HG03442 (cell line): Measurements from ENCODE around the gene RPL4.
"Not testable (repeated sequence)": the region's sequence is repeated elsewhere in the genome, so short reads cannot be mapped to it uniquely, and the experiment has no call there.

Experiments
- ATAC-seq: cut with Tn5 transposase; IDR thresholded peaks from one replicate; pipeline ENCODE4 v1.9.1; 2021; ENCODE audit warnings: mild to moderate bottlenecking, moderate library complexity; ENCODE audit not compliant: unreplicated experiment

RPL4 gene

GRCh38 chr15:66504563-66505429 lies at the start of gene RPL4, which contains the start of gene ZWILCH:
RPL4 (minus strand) TSS chr15:66504855; CDS start chr15:66504790, 65 bp downstream.
ZWILCH (plus strand) TSS chr15:66505326; CDS start chr15:66505339, 13 bp downstream.
- peak; percentile 66 for ATAC-seq

DNA sequence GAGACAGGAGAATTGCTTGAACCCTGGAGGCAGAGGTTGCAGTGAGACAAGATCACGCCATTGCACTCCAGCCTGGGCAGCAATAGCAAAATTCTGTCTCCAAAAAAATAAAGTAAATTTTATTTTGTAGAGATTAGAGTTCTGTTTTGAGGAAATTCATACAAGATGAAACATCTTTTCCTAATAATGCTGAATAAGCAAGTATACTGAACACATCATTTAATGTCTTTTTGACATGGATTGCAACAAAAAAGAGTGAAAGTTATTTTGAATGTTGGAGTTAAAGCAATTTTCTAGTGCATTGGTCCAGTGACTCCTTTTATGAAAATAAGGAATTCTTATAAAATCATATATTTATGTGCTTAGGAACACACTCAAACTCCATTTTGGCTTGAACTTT lies 40.6 kb upstream of the RPL4 start:
- ATAC-seq, result no peak

DNA sequence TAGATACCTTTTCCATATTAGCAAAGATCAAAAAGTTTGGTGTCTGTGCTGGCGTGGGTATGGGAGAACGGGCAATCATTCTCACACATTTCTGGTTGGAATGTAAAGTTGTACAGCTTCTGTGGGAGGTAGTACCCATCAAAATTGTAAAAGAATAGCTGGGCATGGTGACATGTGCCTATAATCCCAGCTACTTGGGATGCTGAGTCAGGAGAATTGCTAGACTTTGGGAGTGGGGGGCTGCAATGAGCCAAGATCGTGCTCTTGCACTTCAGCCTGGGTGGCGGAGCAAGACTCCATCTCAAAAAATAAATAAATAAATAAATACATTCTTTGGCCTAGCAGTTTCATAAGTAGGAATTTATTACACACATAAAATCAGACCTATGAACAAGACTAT lies 38.2 kb upstream of the RPL4 start:
- no peak for ATAC-seq

DNA sequence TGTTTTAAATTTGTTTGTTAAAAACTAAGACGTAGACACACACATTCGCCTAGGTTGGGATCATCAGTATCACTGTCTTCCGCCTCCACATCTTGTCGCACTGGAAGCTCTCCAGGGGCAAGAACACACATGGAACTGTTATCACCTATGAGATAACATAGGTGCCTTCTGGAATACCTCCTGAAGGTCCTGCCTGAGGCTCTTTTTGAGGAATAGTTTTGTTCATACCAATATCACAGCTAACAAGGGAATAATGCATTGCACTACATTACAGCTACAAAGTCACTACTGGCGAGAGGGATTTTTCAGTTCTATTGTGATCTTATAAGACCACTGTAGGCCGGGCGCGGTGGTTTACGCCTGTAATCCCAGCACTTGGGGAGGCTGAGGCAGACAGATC lies 30.4 kb upstream of the RPL4 start:
- ATAC-seq, result no peak

DNA sequence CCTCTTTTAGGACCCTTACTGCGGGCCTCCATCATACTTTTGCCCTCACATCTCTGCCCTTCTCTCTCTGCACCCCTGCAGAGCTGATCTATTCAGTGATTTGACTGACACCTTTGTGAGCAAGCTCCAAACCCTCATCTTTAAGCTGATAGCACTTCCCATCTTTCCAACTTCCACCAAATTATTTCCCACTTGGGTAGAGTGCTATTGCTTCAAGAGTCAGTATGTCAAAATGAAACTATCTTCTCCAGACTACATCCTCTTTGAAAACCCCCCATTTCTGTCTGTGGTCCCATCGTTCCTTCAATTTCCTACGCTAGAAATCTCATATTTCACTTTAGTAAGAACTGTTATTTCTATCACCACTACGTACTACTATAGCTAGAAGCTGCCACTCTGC lies 20.2 kb upstream of the RPL4 start:
- no peak for ATAC-seq

GRCh38 chr15:66523926-66524325 lies 19.3 kb upstream of the RPL4 start:
- ATAC-seq, result no peak

- ATAC-seq, result no peak
These were observed 11.3 kb upstream of the RPL4 start for GRCh38 chr15:66515901-66516322.

DNA sequence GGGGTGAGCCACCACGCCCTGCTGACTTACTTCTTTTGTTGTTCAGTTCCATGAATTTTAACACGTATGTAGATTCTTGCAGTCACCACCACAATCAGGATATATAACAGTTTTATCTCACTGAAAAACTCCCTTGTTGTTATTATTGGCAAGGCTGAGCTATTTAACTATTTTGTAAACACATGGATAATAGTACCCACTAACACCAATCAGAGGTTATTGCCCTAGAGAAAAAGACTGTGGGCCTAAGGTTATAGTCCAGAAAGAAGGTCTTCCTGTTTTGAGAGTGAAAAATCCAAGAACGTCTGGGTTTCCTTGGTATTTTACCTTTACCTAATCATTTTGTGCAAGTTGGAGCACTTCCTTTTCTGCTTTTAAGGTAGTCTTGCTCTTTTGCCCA lies 9.9 kb upstream of the RPL4 start:
- no peak for ATAC-seq

GRCh38 chr15:66508293-66508883 lies 3.7 kb upstream of the RPL4 start:
- no peak for ATAC-seq

DNA sequence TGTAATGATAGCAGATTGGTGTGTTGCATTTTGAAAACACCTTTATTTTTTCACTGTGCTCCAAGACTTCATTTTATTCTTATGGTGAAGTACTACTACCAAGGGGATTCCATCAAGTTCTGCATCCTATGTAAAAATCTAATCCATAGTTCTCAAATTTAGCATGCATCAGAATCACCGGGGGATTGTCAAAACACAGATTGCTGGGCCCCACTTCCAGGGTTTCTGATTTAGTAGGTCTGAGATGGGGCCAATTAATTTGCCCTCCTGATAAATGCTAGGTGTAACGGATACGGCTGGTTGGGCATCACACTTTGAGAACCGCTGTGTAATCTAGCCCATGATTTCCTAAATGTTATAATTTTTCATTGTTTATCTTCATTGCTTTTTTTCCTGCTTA lies 1.2 kb upstream of the RPL4 start:
- ATAC-seq, result no peak

DNA sequence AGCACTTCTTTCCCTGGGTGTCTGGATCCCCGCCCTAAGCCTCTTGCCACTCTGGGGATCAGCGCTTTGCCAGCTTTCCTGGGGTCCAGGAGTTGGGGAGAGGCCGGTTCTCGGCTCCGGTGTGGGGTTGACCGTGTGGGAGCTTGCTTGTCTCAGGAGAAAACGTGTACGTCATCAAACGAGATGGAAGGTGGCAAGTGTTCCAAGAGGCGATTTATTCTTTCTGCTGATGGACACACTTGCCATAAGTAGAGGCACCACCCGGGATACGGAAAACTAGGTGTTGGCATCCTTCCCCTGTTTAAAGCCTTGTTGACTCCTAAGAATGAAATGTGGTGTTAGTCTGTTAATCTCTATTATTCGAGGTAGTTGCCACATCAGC lies 766 bp upstream of the RPL4 start:
- ATAC-seq, result no peak

DNA sequence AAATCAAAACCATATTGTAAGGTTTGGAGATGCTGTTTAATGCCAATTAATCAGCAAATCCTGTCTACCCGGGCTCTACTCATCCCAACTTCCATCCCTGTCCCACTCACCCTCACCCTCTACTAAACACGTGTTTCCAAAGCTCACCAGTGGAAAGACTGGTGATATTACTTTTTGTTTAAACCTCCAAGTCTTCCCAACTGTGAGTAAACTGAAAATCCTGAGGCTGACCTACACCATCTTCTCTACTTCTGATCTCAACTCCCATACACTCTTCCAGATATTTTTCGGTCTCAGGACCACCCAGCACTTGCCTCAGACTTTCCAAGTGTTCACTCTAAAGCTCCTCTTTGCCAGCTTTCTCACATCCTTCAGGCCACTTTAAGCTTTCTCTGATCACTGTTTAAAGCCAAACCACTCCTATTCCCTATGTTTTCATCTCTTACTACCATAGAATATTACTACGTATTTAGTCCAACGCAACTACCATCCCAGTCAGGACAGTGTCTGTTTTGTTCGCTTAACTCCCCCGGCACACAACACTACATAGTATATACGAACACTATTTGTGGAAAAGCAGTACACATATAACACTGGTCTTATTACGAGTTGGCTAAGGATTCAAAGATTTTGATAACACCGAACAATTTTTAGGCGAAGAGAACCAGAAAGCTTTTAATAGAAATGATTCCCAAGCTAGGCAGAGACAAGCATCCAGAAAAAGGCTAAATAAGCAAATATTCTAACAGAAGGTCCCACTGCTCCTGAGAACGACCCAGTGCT lies 684 bp downstream of the RPL4 start:
- no peak for ATAC-seq

DNA sequence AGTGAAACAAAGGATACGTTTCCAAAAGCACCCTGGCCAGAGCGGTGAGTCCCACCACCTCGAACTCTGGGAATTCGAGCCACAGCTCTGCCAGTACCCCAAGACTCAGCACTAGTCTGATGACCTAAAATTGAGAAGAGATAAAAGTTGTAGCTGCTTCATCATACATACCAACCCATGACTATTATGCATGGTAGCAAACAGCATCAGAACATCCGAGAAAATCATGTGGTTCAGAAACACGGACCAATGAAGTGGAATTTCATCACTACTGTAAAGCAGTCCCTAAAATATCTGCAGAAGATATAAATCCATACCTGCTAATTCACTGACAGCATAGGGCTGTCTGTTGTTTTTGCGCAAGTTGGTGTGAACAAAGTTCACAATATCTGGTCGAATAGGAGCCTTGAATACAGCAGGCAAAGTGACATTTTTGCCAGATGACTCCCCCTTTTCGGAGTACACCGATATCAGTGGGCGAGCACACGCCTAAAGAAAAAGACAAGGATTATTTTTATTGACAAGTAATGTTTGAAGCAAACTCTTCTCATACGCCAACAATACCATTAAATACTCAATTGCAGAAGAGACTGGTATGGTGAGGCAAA lies 1.5 kb downstream of the RPL4 start:
- not testable (repeated sequence) for ATAC-seq

DNA sequence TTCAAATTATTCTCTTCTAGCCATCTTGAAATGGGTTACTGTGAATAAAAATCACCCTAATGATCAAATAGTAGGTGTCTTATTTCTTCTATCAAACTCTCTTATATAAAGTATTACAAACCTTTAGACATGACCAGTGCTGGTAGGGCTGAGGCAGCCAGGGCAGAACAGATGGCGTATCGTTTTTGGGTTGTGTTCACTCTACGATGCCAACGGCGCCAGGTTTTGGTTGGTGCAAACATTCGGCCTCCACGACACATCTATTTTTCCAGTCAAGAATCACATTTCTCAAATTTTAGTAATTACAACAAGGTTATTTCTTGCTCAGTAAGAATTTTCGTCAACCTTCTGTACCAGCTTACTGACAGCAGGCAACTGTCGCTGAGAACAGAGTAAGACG lies 2.2 kb downstream of the RPL4 start:
- ATAC-seq, result no peak

GRCh38 chr15:66500346-66500745 lies 4.3 kb downstream of the RPL4 start:
- ATAC-seq, result not testable (repeated sequence)

GRCh38 chr15:66498501-66499386 lies 5.9 kb downstream of the RPL4 start:
- no peak for ATAC-seq

- ATAC-seq, result peak; percentile 78
These were observed 6.9 kb downstream of the RPL4 start, which contains the start of gene SNAPC5 for GRCh38 chr15:66497502-66498455. SNAPC5 (minus strand) TSS chr15:66497762; CDS start chr15:66497731, 31 bp downstream.

DNA sequence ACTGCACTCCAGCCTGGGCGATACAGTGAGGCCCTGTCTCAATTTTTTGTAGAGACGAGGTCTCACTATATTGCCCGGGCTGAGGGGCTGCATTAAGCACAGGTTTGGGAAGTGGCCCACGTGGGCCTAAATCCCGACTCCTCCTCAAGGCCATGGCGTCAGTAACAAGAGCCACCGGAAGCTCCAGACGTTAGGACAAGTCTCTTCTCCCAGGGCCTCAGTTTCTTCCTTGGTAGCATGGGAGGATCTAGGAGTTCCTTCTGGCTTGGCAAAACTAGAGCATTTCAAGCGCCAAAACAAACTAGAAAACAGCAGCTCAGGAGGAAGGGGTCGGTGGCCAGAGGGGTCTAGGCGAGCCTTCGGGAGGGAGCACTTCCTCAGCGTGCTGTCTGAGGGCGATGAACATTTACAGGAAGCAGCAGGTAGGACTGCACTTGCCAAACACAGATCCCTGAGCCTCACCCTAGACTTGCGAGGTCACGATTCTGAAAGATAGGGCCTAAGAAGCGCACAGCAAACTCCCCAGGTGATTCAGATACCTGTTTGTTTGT lies 7.6 kb downstream of the RPL4 start:
- peak; percentile 8 for ATAC-seq

DNA sequence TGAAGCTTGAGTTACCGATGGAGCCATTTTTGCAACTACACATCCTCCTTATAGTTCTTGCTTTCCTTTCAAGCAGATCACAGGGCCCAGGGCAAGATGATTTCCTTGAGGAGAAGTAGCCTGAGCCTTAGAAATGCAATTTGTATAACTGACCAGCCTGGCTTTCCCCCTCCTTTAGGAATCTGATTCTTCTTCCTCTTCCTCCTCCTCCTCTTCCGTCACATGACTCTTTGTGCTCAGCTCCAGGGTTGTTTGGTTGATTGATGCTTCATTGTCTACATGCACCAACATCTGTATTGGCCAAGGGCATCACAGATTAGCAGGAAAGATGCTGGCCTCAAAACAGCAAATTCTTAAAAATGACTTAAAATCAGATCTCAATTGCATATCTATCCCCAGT lies 10.4 kb downstream of the RPL4 start:
- no peak for ATAC-seq
